Measurements from ENCODE around the gene LOXHD1. TPM values are rescaled to one million over a fixed set of nuclear protein-coding genes. Genes with fewer than 3 reads are reported as not detected.

LOXHD1 gene
- total RNA-seq, 1 experiment from 2014 or later, result not detected

DNA sequence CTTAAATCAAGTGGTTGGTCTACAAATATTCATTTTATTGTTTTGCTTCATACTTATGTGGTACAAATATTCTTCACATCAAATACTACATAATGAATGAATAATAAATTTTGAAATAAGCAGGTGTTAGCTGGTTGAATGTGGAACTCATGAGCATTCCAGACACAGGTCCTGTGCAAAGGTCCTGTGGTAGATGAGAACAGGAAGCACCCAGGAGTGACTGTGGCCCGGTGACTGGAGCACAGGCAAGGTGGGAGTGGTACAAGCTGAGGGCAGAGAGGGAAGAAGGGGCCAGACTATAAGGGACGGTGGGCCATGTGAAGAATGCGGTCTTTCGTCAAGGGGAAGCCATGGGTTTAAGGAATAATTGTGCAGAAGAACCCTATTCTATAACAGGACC lies 26.2 kb upstream of the LOXHD1 start:
- no peak overlapping the region for H2AFZ ChIP-seq
- H3K79me2 ChIP-seq (ENCODE audit: low read depth), result no peaks in the 10 kb centered on the region
- no peak for TF ChIP-seq EZH2 (IDR thresholded peaks at IDR 0.05; ENCODE audit: low read depth)
- TF ChIP-seq, protein P1, sequence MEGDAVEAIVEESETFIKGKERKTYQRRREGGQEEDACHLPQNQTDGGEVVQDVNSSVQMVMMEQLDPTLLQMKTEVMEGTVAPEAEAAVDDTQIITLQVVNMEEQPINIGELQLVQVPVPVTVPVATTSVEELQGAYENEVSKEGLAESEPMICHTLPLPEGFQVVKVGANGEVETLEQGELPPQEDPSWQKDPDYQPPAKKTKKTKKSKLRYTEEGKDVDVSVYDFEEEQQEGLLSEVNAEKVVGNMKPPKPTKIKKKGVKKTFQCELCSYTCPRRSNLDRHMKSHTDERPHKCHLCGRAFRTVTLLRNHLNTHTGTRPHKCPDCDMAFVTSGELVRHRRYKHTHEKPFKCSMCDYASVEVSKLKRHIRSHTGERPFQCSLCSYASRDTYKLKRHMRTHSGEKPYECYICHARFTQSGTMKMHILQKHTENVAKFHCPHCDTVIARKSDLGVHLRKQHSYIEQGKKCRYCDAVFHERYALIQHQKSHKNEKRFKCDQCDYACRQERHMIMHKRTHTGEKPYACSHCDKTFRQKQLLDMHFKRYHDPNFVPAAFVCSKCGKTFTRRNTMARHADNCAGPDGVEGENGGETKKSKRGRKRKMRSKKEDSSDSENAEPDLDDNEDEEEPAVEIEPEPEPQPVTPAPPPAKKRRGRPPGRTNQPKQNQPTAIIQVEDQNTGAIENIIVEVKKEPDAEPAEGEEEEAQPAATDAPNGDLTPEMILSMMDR (conservative IDR thresholded peaks at IDR 0.05), result no peak
- H3K27ac ChIP-seq, result no peak overlapping the region
- H3K27me3 ChIP-seq (ENCODE audit: insufficient read depth, low read depth), result peaks cover 67% of the 10 kb centered on the region
- BruUV-seq (replicated peaks), result no TSS peak
- no peak overlapping the region for H3K4me3 ChIP-seq
- no peak for DNase-seq
- no peaks in the 10 kb centered on the region for H3K9me2 ChIP-seq (ENCODE audit: insufficient read depth)
- ChIA-PET POLR2A (ENCODE audit: unreplicated experiment) (no interaction called here), CTCF (no interaction called here)
- H4K20me1 ChIP-seq (ENCODE audit: insufficient read depth), result no peaks in the 10 kb centered on the region
- no peak overlapping the region for H3K4me2 ChIP-seq
- H3K4me1 ChIP-seq (replicated peaks; ENCODE audit: insufficient read depth), result no peaks in the 10 kb centered on the region
- H3K36me3 ChIP-seq (ENCODE audit: low read depth), result no peaks in the 10 kb centered on the region
- intact Hi-C loops (cut with micrococcal nuclease; ENCODE audit: unreplicated experiment), result no loop called here
- no peaks in the 10 kb centered on the region for H3K9me3 ChIP-seq (ENCODE audit: insufficient read depth, low read depth)
- H3F3A ChIP-seq (ENCODE audit: insufficient read depth, low read depth), result no peaks in the 10 kb centered on the region

DNA sequence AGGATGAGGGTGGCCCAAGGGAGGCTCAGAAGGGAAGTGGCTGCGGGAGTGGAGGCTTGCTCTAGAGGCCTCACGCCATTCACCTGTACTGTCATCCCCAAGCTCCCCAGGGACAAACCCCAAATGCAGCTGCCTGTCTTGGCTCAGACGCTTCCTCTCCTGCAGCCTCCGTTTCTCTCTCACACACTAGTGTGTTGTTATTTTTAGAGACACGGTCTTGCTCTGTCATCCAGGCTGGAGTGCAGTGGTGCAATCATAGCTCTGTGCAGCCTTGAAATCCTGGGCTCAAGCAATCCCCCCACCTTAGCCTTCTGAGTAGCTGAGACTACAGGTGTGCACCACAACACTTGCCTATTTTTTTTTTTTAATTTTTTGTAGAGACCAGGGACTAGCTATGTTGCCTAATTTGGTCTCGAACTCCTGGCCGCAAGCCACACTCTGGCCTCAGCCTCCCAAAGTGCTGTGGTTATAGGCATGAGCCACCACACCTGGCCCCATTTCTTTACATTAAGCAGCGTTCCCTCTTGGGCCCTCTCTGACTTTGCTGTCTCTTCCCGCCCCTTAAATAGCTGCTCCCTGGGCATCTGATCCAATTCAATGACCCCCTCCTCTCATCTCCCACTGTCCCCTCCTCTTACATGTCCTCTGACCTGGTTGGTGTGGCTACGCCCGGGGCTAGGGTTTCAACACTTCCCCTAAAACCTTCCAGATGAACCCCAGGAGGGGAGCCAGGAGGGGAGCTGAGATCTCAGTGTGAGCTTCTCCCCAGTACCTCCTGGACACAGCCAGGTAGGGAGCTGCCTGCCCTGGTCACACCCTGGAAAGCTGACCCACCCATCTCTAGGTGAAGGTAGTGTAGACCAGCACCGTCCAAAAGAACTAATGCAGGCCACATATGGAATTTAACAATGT lies 24.0 kb upstream of the LOXHD1 start:
- Histone ChIP-seq H4K20me1 (ENCODE audit: insufficient read depth) (no peaks in the 10 kb centered on the region), H3K9me2 (ENCODE audit: insufficient read depth) (no peaks in the 10 kb centered on the region), H2AFZ (no peak overlapping the region), H3K4me3 (no peak overlapping the region), H3F3A (ENCODE audit: insufficient read depth, low read depth) (no peaks in the 10 kb centered on the region), H3K79me2 (ENCODE audit: low read depth) (no peaks in the 10 kb centered on the region), H3K27me3 (ENCODE audit: insufficient read depth, low read depth) (peaks cover 65% of the 10 kb centered on the region), H3K27ac (no peak overlapping the region), H3K4me1 (replicated peaks; ENCODE audit: insufficient read depth) (0 out of 2 replicates have a peak, but pooled peaks cover 4% of the 10 kb centered on the region), H3K9me3 (ENCODE audit: insufficient read depth, low read depth) (no peaks in the 10 kb centered on the region), H3K36me3 (ENCODE audit: low read depth) (no peaks in the 10 kb centered on the region), H3K4me2 (no peak overlapping the region)
- ChIA-PET CTCF (no interaction called here), POLR2A (ENCODE audit: unreplicated experiment) (no interaction called here)
- no TSS peak for BruUV-seq (replicated peaks)
- intact Hi-C loops (cut with micrococcal nuclease; ENCODE audit: unreplicated experiment), result no loop called here
- TF ChIP-seq, protein P1 (conservative IDR thresholded peaks at IDR 0.05), result no peak
- no peak for TF ChIP-seq EZH2 (IDR thresholded peaks at IDR 0.05; ENCODE audit: low read depth)
- DNase-seq, result no peak

DNA sequence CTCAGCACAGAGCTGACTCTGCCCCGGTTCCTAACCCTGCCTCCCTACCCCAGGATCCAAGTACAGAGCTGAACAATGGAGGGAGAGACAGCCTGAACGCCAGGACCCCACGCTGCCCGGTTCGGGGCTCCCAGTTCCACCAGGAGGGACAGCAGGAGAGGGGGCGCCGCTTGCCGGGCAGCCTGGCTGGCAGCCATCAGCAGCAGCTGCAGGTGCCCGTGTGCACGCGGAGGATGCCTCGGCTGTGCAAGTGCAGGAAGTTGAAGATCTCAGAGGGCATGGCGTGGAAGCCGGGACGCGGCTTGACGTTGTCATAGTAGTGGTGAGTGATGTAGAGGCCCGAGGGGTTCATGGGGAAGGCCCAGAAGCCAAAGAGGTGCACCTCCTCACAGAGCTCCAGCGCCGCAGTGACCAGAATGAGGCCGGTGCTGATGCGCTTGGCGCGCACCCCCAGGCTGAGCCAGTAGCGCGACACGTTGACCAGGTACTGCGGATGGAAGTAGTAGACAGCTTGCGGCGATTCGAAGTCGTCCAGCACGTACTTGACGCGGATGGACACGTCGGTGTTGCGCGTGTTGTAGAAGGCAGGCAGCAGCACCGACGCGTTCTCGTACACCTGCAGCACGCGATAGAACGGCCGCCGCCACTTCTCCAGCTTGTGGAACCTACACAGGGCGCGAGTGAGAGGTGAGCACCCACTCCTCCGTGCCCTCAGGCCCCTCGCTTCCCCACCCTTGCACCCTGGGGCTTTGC lies 23.0 kb upstream of the LOXHD1 start:
- Histone ChIP-seq H3K9me2 (ENCODE audit: insufficient read depth) (no peaks in the 10 kb centered on the region), H3K36me3 (ENCODE audit: low read depth) (no peaks in the 10 kb centered on the region), H3K4me3 (no peak overlapping the region), H4K20me1 (ENCODE audit: insufficient read depth) (no peaks in the 10 kb centered on the region), H3K4me2 (no peak overlapping the region), H2AFZ (no peak overlapping the region), H3K27ac (no peak overlapping the region), H3K4me1 (replicated peaks; ENCODE audit: insufficient read depth) (0 out of 2 replicates have a peak, but pooled peaks cover 4% of the 10 kb centered on the region), H3F3A (ENCODE audit: insufficient read depth, low read depth) (no peaks in the 10 kb centered on the region), H3K79me2 (ENCODE audit: low read depth) (no peaks in the 10 kb centered on the region), H3K27me3 (ENCODE audit: insufficient read depth, low read depth) (peaks cover 55% of the 10 kb centered on the region), H3K9me3 (ENCODE audit: insufficient read depth, low read depth) (no peaks in the 10 kb centered on the region)
- no peak for DNase-seq
- CTCF ChIA-PET, result no interaction called here
- POLR2A ChIA-PET (ENCODE audit: unreplicated experiment), result no interaction called here
- intact Hi-C loops (cut with micrococcal nuclease; ENCODE audit: unreplicated experiment), result no loop called here
- TF ChIP-seq, protein P1 (conservative IDR thresholded peaks at IDR 0.05), result no peak
- TF ChIP-seq EZH2 (IDR thresholded peaks at IDR 0.05; ENCODE audit: low read depth), result no peak
- BruUV-seq (replicated peaks), result no TSS peak
